Erythroblast (primary cell): Measurements from ENCODE around the gene FBXL7.

Experiments used
- GATA1 ChIP-seq: IDR thresholded peaks from 2 replicates; pipeline ENCODE4 v1.6.1; 2011; ENCODE audit warnings: low read depth, mild to moderate bottlenecking, control low read depth, low read length, moderate library complexity
- POLR2A ChIP-seq: IDR thresholded peaks from 2 replicates; pipeline ENCODE4 v1.6.1; 2011; ENCODE audit warnings: mild to moderate bottlenecking, low read length

- TF ChIP-seq POLR2A (no peak), GATA1 (no peak)
Measured at GRCh38 chr5:15450949-15451348, 49.0 kb upstream of the FBXL7 start.
